GM19035 (cell line): ENCODE data around the gene ELMO1.

ENCODE experiments used
- ATAC-seq: cut with Tn5 transposase; IDR thresholded peaks from one replicate; pipeline ENCODE4 v1.9.1; 2021; ENCODE audit not compliant: unreplicated experiment

ELMO1 gene

GRCh38 chr7:37376386-37376785 lies 72.3 kb downstream of the ELMO1 start:
- no peak for ATAC-seq

- ATAC-seq, result no peak
These were observed 75.9 kb downstream of the ELMO1 start for GRCh38 chr7:37372750-37373149.

GRCh38 chr7:37371755-37372154 lies 76.9 kb downstream of the ELMO1 start:
- ATAC-seq, result no peak

GRCh38 chr7:37369906-37370305 lies 78.8 kb downstream of the ELMO1 start:
- no peak for ATAC-seq

GRCh38 chr7:37368540-37368939 lies 80.1 kb downstream of the ELMO1 start:
- ATAC-seq, result no peak

- no peak for ATAC-seq
These were observed 81.7 kb downstream of the ELMO1 start for GRCh38 chr7:37367010-37367409.

GRCh38 chr7:37366445-37366844 lies 82.2 kb downstream of the ELMO1 start:
- no peak for ATAC-seq

GRCh38 chr7:37365405-37365804 lies 83.3 kb downstream of the ELMO1 start:
- no peak for ATAC-seq

- no peak for ATAC-seq
These were observed 83.8 kb downstream of the ELMO1 start for GRCh38 chr7:37364856-37365255.

- ATAC-seq, result no peak
These were observed 84.8 kb downstream of the ELMO1 start for GRCh38 chr7:37363536-37364491.

- no peak for ATAC-seq
These were observed 85.9 kb downstream of the ELMO1 start for GRCh38 chr7:37362802-37363201.

GRCh38 chr7:37360484-37360883 lies 88.2 kb downstream of the ELMO1 start:
- ATAC-seq, result no peak

GRCh38 chr7:37359662-37360444 lies 88.8 kb downstream of the ELMO1 start:
- ATAC-seq, result no peak

- no peak for ATAC-seq
These were observed 89.5 kb downstream of the ELMO1 start for GRCh38 chr7:37359180-37359579.

GRCh38 chr7:37357637-37357996 lies 91.0 kb downstream of the ELMO1 start:
- no peak for ATAC-seq

- ATAC-seq, result no peak
These were observed 91.6 kb downstream of the ELMO1 start for GRCh38 chr7:37356911-37357636.

- ATAC-seq, result no peak
These were observed 94.0 kb downstream of the ELMO1 start for GRCh38 chr7:37354656-37355131.

- no peak for ATAC-seq
These were observed 94.6 kb downstream of the ELMO1 start for GRCh38 chr7:37353949-37354655.

- peak; percentile 57 for ATAC-seq
These were observed 95.4 kb downstream of the ELMO1 start for GRCh38 chr7:37352974-37353948.
